Memory B cell (primary cell): ENCODE results near the gene CKAP2L.

Experiments used
- ATAC-seq: fragments of 150-1000 bp; cut with Tn5 transposase; 2 replicates; pipeline ENCODE4 v1.10.0; 2021; ENCODE audit warnings: low read depth, mild to moderate bottlenecking, moderate library complexity
- DNase-seq, 2 donors: peaks; one replicate each; pipeline ENCODE4 v3.0.0; 2022; ENCODE audit warnings: low spot score in 2 of 2
- H3K27ac Mint-ChIP-seq: one replicate; pipeline ENCODE4 v1.8.0; 2022; ENCODE audit warnings: mild to moderate bottlenecking, moderate library complexity, mixed read lengths
- H3K27me3 Mint-ChIP-seq: one replicate; pipeline ENCODE4 v1.8.0; 2022; ENCODE audit warnings: mixed read lengths
- H3K36me3 Mint-ChIP-seq: one replicate; pipeline ENCODE4 v1.8.0; 2022; ENCODE audit warnings: mild to moderate bottlenecking, mixed read lengths
- H3K4me1 Mint-ChIP-seq: one replicate; pipeline ENCODE4 v1.8.0; 2022; ENCODE audit warnings: mixed read lengths
- H3K4me3 Mint-ChIP-seq: one replicate; pipeline ENCODE4 v1.8.0; 2022; ENCODE audit warnings: mild to moderate bottlenecking, moderate library complexity, mixed read lengths
- H3K9me3 Mint-ChIP-seq: one replicate; pipeline ENCODE4 v1.8.0; 2022; ENCODE audit warnings: mixed read lengths

The CKAP2L gene

DNA sequence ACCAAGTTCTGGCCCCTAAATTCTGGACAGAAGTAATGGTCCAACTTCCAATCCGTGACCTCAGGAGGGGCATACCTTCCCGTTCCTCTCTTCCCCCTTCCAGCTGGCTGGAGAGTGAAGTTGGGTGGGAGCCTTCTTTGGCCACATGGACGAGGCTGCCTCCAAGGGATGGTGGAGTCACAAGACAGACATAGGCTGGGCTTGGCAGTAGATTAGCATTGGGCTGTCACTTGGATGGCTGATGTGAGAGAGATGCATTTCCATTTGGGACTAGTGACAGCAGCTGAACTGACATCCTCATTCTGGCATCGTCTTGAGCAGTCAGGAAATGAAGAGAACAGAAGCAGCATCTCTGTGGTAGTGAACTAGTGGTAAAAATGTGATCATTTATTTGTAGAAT is 31.0 kb downstream of the CKAP2L start:
- no peak overlapping the region for H3K27ac Mint-ChIP-seq
- H3K9me3 Mint-ChIP-seq, result no peaks in the 10 kb centered on the region
- H3K36me3 Mint-ChIP-seq, result no peaks in the 10 kb centered on the region
- no peaks in the 10 kb centered on the region for H3K27me3 Mint-ChIP-seq
- H3K4me3 Mint-ChIP-seq, result no peak overlapping the region
- DNase-seq, result no peak
- no peaks in the 10 kb centered on the region for H3K4me1 Mint-ChIP-seq
- no peak for ATAC-seq

DNA sequence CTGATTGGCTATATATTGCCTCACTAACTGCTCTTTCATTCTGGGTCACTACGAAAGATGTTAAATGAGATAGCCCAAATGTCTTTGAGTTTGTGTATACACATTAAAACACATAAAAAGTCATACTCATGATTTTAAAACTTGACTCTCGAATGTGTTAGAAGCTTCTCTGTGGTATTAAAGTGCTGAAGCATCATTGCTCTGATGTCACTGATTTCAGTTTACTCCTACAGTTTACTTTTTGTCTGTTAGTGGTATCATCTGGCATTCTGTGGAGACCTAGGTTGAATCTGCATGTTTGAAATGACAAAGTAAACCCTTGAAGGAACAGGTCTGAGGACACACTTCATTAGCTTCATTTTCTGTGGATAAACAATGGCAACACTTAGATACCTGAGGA is 32.9 kb downstream of the CKAP2L start:
- H3K36me3 Mint-ChIP-seq, result no peaks in the 10 kb centered on the region

DNA sequence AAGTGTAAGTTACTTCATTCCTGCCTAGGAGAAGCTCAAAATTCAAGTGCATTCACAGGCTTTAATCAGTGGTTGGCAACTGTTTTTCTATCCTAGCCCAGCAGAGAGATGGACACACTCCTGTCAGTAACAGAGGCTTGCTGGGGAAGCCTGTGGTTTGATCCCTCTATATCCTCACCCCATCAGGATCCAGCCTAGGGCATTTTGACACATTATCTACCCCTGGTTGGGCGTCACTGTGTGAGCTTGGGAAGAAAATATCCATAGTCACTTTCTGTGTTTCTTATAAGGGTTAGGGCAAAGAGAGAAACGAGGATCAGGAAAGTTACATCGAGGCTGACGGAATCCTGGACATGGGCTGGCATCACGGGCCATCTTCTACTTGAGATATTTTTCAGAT is 33.6 kb downstream of the CKAP2L start:
- Mint-ChIP-seq H3K4me3 (no peak overlapping the region), H3K9me3 (no peaks in the 10 kb centered on the region), H3K27ac (no peak overlapping the region), H3K27me3 (no peaks in the 10 kb centered on the region), H3K4me1 (peaks cover 8% of the 10 kb centered on the region), H3K36me3 (no peaks in the 10 kb centered on the region)
- ATAC-seq, result no peak
- no peak for DNase-seq

More for the DNA sequence above, 32.9 kb downstream of the CKAP2L start:
- H3K4me1 Mint-ChIP-seq, result peaks cover 4% of the 10 kb centered on the region
- H3K4me3 Mint-ChIP-seq, result no peak overlapping the region
- H3K9me3 Mint-ChIP-seq, result no peaks in the 10 kb centered on the region
- ATAC-seq (no peak), DNase-seq (no peak)
- no peaks in the 10 kb centered on the region for H3K27me3 Mint-ChIP-seq
- no peak overlapping the region for H3K27ac Mint-ChIP-seq

- Mint-ChIP-seq H3K4me1 (peaks cover 9% of the 10 kb centered on the region), H3K27ac (no peak overlapping the region)
Measured at GRCh38 chr2:112730216-112730615, 34.2 kb downstream of the CKAP2L start.

GRCh38 chr2:112728378-112729175 is 35.8 kb downstream of the CKAP2L start:
- Mint-ChIP-seq H3K27me3 (no peaks in the 10 kb centered on the region), H3K9me3 (no peaks in the 10 kb centered on the region), H3K4me3 (no peak overlapping the region), H3K27ac (no peak overlapping the region), H3K36me3 (no peaks in the 10 kb centered on the region), H3K4me1 (peaks cover 12% of the 10 kb centered on the region)
- DNase-seq, result no peak
- no peak for ATAC-seq

More at GRCh38 chr2:112730216-112730615, 34.2 kb downstream of the CKAP2L start:
- DNase-seq (no peak), ATAC-seq (no peak)
- H3K27me3 Mint-ChIP-seq, result no peaks in the 10 kb centered on the region
- H3K36me3 Mint-ChIP-seq, result no peaks in the 10 kb centered on the region
- no peak overlapping the region for H3K4me3 Mint-ChIP-seq
- H3K9me3 Mint-ChIP-seq, result no peaks in the 10 kb centered on the region

GRCh38 chr2:112728029-112728362 is 36.4 kb downstream of the CKAP2L start:
- no peak for DNase-seq
- H3K4me3 Mint-ChIP-seq, result no peak overlapping the region
- H3K27me3 Mint-ChIP-seq, result no peaks in the 10 kb centered on the region
- no peaks in the 10 kb centered on the region for H3K36me3 Mint-ChIP-seq
- no peak for ATAC-seq
- peaks cover 12% of the 10 kb centered on the region for H3K4me1 Mint-ChIP-seq
- H3K9me3 Mint-ChIP-seq, result no peaks in the 10 kb centered on the region
- no peak overlapping the region for H3K27ac Mint-ChIP-seq

GRCh38 chr2:112727276-112728028 is 37.0 kb downstream of the CKAP2L start:
- Mint-ChIP-seq H3K9me3 (no peaks in the 10 kb centered on the region), H3K27ac (no peak overlapping the region), H3K36me3 (no peaks in the 10 kb centered on the region), H3K4me3 (no peak overlapping the region), H3K4me1 (peaks cover 12% of the 10 kb centered on the region), H3K27me3 (no peaks in the 10 kb centered on the region)
- ATAC-seq, result no peak
- DNase-seq, result no peak

- Mint-ChIP-seq H3K27ac (no peak overlapping the region), H3K4me1 (peaks cover 12% of the 10 kb centered on the region), H3K27me3 (no peaks in the 10 kb centered on the region), H3K9me3 (no peaks in the 10 kb centered on the region), H3K36me3 (no peaks in the 10 kb centered on the region), H3K4me3 (no peak overlapping the region)
- DNase-seq (peak; percentile 90 to 92), ATAC-seq (peak; percentile 94)
Measured at GRCh38 chr2:112726487-112727190, 37.8 kb downstream of the CKAP2L start.

DNA sequence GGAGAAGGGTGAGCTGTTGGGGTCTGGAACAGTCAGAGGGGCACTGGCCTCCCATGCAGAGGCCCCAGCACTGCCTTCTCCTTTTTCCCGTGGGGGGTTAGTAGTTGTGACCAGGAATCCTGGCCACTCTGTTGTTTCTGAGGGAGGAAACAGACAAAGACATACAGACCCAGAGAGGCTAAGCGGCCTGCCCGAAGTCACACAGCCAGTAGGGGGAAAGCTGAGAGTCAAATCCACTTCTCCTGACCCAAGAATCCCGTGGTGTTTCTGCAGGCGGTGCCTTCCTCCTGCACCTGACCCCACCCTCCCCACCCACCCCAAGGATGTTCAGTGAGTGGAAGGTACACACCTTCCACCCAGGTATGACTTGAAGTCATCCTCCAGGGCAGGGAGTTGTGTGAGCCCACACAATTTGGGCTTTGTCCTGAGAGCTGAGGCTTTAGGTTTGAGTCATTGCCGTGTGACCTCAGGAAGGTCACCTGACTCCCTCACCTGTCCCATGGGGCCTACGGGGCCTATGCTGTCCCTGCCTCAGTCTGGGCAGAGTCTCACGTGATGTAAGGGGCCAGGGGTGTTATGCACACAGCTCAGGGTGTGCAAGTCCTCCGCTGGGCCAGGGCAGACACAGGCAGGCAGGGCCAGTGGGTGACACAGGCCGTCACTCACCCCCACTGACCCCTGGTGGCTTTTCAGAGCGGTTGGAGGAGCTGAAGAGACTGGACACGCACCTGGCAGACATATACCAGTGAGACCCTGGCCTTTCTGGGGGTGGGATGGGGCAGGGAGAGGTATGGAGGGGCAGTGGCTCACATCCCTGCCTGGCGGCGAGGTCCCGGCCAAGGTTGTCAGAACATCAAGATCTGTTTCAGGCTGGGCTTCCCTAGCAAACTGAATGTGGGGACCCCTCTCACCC is 38.6 kb downstream of the CKAP2L start:
- no peak for ATAC-seq
- Mint-ChIP-seq H3K27ac (no peak overlapping the region), H3K27me3 (no peaks in the 10 kb centered on the region)

DNA sequence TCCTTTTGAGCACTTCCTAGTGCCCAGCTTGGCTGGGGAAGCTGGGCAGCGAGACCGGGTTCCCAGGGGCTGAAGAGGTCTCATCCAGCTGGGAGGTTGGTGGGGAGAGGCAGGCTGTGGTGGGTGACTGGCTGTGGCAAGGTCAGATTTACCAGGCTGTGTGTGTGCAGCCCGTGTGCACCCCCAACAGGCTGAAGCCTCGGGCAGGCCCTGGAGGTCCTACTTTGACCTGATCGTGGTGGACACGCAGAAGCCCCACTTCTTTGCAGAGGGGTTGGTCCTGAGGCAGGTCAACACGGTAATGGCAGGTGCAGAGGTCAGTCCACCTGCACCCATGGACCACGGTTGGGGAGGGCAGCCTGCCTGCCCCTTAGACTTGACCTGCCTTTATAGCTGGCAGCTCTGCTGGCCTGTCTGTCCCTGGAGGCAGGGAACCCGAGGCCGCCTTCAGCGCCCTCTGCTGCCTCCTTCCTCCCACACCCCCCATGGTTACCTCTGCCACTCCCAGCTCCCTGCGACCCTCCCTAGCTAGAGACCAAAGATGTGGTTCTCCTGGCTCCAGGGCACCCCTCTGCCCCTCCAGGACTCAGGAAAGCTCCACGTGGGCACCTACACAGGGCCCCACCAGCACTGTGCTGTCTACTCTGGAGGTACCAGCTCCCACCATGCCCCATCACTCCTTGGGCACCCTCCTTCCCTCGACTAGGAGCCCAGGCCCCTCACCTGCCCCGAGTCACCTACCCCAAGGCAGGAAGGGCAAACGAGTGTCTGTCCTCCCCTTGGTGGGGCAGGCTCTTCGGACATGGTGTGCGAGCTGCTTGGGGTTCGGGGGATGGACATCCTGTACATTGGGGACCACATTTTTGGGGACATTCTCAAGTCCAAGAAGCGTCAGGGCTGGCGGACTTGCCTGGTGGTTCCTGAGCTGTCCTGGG is 39.6 kb downstream of the CKAP2L start:
- Mint-ChIP-seq H3K9me3 (no peaks in the 10 kb centered on the region), H3K36me3 (no peaks in the 10 kb centered on the region), H3K27ac (peak overlapping the region; percentile 47), H3K27me3 (no peaks in the 10 kb centered on the region), H3K4me1 (peaks cover 16% of the 10 kb centered on the region), H3K4me3 (no peak overlapping the region)
- DNase-seq (no peak), ATAC-seq (no peak)

More for the DNA sequence above, 38.6 kb downstream of the CKAP2L start:
- Mint-ChIP-seq H3K36me3 (no peaks in the 10 kb centered on the region), H3K4me3 (peak overlapping the region; percentile 11), H3K9me3 (no peaks in the 10 kb centered on the region), H3K4me1 (peaks cover 14% of the 10 kb centered on the region)
- no peak for DNase-seq

DNA sequence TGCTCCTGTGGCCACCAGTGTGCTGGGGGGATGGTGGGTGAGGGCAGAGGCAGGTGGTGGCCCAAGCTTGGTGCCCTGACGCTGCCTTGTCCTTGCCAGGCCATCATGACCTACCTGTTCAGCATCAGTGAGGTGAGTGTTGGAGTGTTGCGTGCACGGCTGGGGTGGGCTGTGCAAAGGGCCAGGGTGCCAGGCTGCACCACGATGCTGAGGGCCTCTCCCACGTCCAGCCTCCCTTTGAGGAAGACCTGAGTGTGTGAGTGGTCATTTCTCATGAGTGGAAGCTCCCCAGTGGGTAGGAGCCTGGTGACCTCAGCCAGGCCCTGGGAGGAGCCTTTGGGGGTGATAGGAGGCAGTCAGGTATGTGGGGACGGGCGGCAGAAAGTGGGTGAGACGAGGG is 40.4 kb downstream of the CKAP2L start:
- H3K4me3 Mint-ChIP-seq, result no peak overlapping the region
- DNase-seq (no peak), ATAC-seq (no peak)
- no peaks in the 10 kb centered on the region for H3K9me3 Mint-ChIP-seq
- H3K4me1 Mint-ChIP-seq, result peaks cover 16% of the 10 kb centered on the region
- H3K27me3 Mint-ChIP-seq, result no peaks in the 10 kb centered on the region
- H3K36me3 Mint-ChIP-seq, result no peaks in the 10 kb centered on the region
- H3K27ac Mint-ChIP-seq, result no peak overlapping the region

- Mint-ChIP-seq H3K27me3 (no peaks in the 10 kb centered on the region), H3K4me1 (peaks cover 16% of the 10 kb centered on the region), H3K36me3 (no peaks in the 10 kb centered on the region), H3K4me3 (no peak overlapping the region), H3K27ac (no peak overlapping the region), H3K9me3 (no peaks in the 10 kb centered on the region)
- ATAC-seq (no peak), DNase-seq (no peak)
Measured at GRCh38 chr2:112723547-112723940, 40.9 kb downstream of the CKAP2L start.
